C4-2B (cell line): ENCODE measurements around the gene DOCK9.

ENCODE experiments used
- ZFX ChIP-seq: fragments of 450-650 bp; IDR thresholded peaks from 2 replicates; pipeline ENCODE4 v1.6.1; 2017
- TF ChIP-seq, protein P1 (sequence below): fragments of 450-650 bp; conservative IDR thresholded peaks from 2 replicates; pipeline ENCODE4 v1.5.1; 2017; ENCODE audit warnings: mild to moderate bottlenecking

GRCh38 chr13:98963917-98964316, 13.9 kb downstream of the DOCK9 start:
- TF ChIP-seq, protein P1, sequence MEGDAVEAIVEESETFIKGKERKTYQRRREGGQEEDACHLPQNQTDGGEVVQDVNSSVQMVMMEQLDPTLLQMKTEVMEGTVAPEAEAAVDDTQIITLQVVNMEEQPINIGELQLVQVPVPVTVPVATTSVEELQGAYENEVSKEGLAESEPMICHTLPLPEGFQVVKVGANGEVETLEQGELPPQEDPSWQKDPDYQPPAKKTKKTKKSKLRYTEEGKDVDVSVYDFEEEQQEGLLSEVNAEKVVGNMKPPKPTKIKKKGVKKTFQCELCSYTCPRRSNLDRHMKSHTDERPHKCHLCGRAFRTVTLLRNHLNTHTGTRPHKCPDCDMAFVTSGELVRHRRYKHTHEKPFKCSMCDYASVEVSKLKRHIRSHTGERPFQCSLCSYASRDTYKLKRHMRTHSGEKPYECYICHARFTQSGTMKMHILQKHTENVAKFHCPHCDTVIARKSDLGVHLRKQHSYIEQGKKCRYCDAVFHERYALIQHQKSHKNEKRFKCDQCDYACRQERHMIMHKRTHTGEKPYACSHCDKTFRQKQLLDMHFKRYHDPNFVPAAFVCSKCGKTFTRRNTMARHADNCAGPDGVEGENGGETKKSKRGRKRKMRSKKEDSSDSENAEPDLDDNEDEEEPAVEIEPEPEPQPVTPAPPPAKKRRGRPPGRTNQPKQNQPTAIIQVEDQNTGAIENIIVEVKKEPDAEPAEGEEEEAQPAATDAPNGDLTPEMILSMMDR = no peak
- TF ChIP-seq ZFX = no peak
